SK-N-SH treated with all-trans-retinoic acid at 6 μM for 48 hours (cell line): ENCODE data around the gene IFT43.

ENCODE experiments used
- ATAC-seq: fragments of 200-7000 bp; cut with Tn5 transposase; 3 replicates; pipeline ENCODE4 v1.9.1; 2020; ENCODE audit warnings: mild to moderate bottlenecking, moderate library complexity
- CSDC2 ChIP-seq: fragments of 250-450 bp; sonication (Bioruptor Pico); IDR thresholded peaks from 2 replicates; pipeline ENCODE4 v1.5.0; 2020; ENCODE audit warnings: mild to moderate bottlenecking, moderate library complexity
- ESRRG ChIP-seq: fragments of 250-450 bp; sonication (Bioruptor Pico); IDR thresholded peaks from 2 replicates; pipeline ENCODE4 v1.6.1; 2021; ENCODE audit warnings: mild to moderate bottlenecking
- GLIS3 ChIP-seq: fragments of 250-450 bp; sonication (Bioruptor Pico); IDR thresholded peaks from 2 replicates; pipeline ENCODE4 v1.5.0; 2020; ENCODE audit warnings: mild to moderate bottlenecking, moderate library complexity
- ISL1 ChIP-seq: fragments of 250-450 bp; sonication (Bioruptor Pico); IDR thresholded peaks from 2 replicates; pipeline ENCODE4 v2.1.2; 2022; ENCODE audit warnings: mild to moderate bottlenecking, moderate library complexity
- OSR1 ChIP-seq: fragments of 250-450 bp; sonication (Bioruptor Pico); IDR thresholded peaks from 2 replicates; pipeline ENCODE4 v1.8.0; 2022; ENCODE audit warnings: moderate library complexity, mild to moderate bottlenecking, inconsistent platforms
- PPARA ChIP-seq: fragments of 250-450 bp; sonication (Bioruptor Pico); IDR thresholded peaks from 2 replicates; pipeline ENCODE4 v1.5.0; 2020; ENCODE audit warnings: mild to moderate bottlenecking, borderline replicate concordance
- RARB ChIP-seq: fragments of 250-450 bp; sonication (Bioruptor Pico); IDR thresholded peaks from 2 replicates; pipeline ENCODE4 v1.8.0; 2021; ENCODE audit warnings: mild to moderate bottlenecking, moderate library complexity
- SNAI2 ChIP-seq: fragments of 250-450 bp; sonication (Bioruptor Pico); IDR thresholded peaks from 2 replicates; pipeline ENCODE4 v1.5.0; 2020; ENCODE audit warnings: mild to moderate bottlenecking, moderate library complexity
- TCF4 ChIP-seq: fragments of 250-450 bp; sonication (Bioruptor Pico); IDR thresholded peaks from 2 replicates; pipeline ENCODE4 v1.8.0; 2021; ENCODE audit warnings: mild to moderate bottlenecking, moderate library complexity, borderline replicate concordance
- TOX ChIP-seq: fragments of 250-450 bp; sonication (Bioruptor Pico); IDR thresholded peaks from 2 replicates; pipeline ENCODE4 v1.8.0; 2021; ENCODE audit warnings: mild to moderate bottlenecking, moderate library complexity, borderline replicate concordance
- ZC3H10 ChIP-seq: fragments of 250-450 bp; sonication (Bioruptor Pico); IDR thresholded peaks from 2 replicates; pipeline ENCODE4 v1.5.1; 2021; ENCODE audit warnings: mild to moderate bottlenecking, moderate library complexity
- ZFP30 ChIP-seq: fragments of 450-650 bp; formaldehyde crosslinking; IDR thresholded peaks from 2 replicates; pipeline ENCODE4 v1.5.0; 2022; ENCODE audit warnings: mild to moderate bottlenecking, moderate library complexity
- ZNF565 ChIP-seq: fragments of 450-650 bp; formaldehyde crosslinking; conservative IDR thresholded peaks from 2 replicates; pipeline ENCODE4 v1.5.0; 2020; ENCODE audit warnings: low read depth, mild to moderate bottlenecking, moderate library complexity
- ZNF70 ChIP-seq: fragments of 450-650 bp; formaldehyde crosslinking; IDR thresholded peaks from 2 replicates; pipeline ENCODE4 v1.5.0; 2020; ENCODE audit warnings: mild to moderate bottlenecking, moderate library complexity
- ZNF8 ChIP-seq: fragments of 450-650 bp; formaldehyde crosslinking; IDR thresholded peaks from 2 replicates; pipeline ENCODE4 v1.5.0; 2020; ENCODE audit warnings: mild to moderate bottlenecking, moderate library complexity
- TF ChIP-seq, protein P1 (sequence below): fragments of 250-450 bp; sonication (Bioruptor Pico); IDR thresholded peaks from 2 replicates; pipeline ENCODE4 v1.8.0; 2020; ENCODE audit warnings: mild to moderate bottlenecking, moderate library complexity, borderline replicate concordance
- TF ChIP-seq, protein P2 (sequence below): fragments of 250-450 bp; sonication (Bioruptor Pico); IDR thresholded peaks from 2 replicates; pipeline ENCODE4 v1.5.1; 2020; ENCODE audit warnings: low read depth, mild to moderate bottlenecking, moderate library complexity
- TF ChIP-seq, protein P3 (sequence below): fragments of 250-450 bp; sonication (Bioruptor Pico); IDR thresholded peaks from 2 replicates; pipeline ENCODE4 v1.5.1; 2021; ENCODE audit warnings: mild to moderate bottlenecking, moderate library complexity
- TF ChIP-seq, protein P4 (sequence below): fragments of 250-450 bp; sonication (Bioruptor Pico); IDR thresholded peaks from 2 replicates; pipeline ENCODE4 v1.5.0; 2020; ENCODE audit warnings: mild to moderate bottlenecking, moderate library complexity

The IFT43 gene

DNA sequence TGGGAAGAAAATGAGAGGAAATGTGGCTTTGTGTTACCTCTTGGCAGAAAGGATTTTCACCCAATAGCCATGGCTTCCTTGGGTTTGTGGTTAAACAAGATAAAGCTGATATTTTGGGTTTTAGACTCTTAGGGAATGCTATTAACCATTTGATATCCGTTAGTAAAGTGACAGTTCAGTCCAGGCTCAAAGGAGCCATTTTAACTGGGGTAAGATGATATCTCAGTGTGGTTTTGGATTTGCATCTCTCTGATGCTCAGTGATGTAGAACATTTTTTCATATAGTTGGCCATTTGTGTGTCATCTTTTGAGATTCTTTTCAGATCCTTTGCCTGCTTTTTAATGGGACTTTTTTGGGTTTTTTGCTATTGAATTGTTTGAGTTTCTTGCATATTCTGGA lies 30.1 kb downstream of the IFT43 start:
- no peak for TF ChIP-seq ZNF8 (CRISPR knock-in tag)
- no peak for TF ChIP-seq RARB (CRISPR knock-in tag)
- TF ChIP-seq, protein P1, sequence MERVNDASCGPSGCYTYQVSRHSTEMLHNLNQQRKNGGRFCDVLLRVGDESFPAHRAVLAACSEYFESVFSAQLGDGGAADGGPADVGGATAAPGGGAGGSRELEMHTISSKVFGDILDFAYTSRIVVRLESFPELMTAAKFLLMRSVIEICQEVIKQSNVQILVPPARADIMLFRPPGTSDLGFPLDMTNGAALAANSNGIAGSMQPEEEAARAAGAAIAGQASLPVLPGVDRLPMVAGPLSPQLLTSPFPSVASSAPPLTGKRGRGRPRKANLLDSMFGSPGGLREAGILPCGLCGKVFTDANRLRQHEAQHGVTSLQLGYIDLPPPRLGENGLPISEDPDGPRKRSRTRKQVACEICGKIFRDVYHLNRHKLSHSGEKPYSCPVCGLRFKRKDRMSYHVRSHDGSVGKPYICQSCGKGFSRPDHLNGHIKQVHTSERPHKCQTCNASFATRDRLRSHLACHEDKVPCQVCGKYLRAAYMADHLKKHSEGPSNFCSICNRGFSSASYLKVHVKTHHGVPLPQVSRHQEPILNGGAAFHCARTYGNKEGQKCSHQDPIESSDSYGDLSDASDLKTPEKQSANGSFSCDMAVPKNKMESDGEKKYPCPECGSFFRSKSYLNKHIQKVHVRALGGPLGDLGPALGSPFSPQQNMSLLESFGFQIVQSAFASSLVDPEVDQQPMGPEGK (CRISPR knock-in tag) = no peak
- no peak for TF ChIP-seq ESRRG (CRISPR knock-in tag)
- TF ChIP-seq, protein P2, sequence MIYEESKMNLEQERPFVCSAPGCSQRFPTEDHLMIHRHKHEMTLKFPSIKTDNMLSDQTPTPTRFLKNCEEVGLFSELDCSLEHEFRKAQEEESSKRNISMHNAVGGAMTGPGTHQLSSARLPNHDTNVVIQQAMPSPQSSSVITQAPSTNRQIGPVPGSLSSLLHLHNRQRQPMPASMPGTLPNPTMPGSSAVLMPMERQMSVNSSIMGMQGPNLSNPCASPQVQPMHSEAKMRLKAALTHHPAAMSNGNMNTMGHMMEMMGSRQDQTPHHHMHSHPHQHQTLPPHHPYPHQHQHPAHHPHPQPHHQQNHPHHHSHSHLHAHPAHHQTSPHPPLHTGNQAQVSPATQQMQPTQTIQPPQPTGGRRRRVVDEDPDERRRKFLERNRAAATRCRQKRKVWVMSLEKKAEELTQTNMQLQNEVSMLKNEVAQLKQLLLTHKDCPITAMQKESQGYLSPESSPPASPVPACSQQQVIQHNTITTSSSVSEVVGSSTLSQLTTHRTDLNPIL = no peak
- TF ChIP-seq CSDC2 = no peak
- TF ChIP-seq TCF4 (CRISPR knock-in tag) = no peak
- TF ChIP-seq ISL1 = no peak
- TF ChIP-seq ZNF70 (CRISPR knock-in tag) = no peak
- TF ChIP-seq ZC3H10 = no peak
- TF ChIP-seq OSR1 (CRISPR knock-in tag) = no peak
- TF ChIP-seq, protein P3, sequence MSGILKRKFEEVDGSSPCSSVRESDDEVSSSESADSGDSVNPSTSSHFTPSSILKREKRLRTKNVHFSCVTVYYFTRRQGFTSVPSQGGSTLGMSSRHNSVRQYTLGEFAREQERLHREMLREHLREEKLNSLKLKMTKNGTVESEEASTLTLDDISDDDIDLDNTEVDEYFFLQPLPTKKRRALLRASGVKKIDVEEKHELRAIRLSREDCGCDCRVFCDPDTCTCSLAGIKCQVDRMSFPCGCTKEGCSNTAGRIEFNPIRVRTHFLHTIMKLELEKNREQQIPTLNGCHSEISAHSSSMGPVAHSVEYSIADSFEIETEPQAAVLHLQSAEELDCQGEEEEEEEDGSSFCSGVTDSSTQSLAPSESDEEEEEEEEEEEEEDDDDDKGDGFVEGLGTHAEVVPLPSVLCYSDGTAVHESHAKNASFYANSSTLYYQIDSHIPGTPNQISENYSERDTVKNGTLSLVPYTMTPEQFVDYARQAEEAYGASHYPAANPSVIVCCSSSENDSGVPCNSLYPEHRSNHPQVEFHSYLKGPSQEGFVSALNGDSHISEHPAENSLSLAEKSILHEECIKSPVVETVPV = no peak
- TF ChIP-seq, protein P4, sequence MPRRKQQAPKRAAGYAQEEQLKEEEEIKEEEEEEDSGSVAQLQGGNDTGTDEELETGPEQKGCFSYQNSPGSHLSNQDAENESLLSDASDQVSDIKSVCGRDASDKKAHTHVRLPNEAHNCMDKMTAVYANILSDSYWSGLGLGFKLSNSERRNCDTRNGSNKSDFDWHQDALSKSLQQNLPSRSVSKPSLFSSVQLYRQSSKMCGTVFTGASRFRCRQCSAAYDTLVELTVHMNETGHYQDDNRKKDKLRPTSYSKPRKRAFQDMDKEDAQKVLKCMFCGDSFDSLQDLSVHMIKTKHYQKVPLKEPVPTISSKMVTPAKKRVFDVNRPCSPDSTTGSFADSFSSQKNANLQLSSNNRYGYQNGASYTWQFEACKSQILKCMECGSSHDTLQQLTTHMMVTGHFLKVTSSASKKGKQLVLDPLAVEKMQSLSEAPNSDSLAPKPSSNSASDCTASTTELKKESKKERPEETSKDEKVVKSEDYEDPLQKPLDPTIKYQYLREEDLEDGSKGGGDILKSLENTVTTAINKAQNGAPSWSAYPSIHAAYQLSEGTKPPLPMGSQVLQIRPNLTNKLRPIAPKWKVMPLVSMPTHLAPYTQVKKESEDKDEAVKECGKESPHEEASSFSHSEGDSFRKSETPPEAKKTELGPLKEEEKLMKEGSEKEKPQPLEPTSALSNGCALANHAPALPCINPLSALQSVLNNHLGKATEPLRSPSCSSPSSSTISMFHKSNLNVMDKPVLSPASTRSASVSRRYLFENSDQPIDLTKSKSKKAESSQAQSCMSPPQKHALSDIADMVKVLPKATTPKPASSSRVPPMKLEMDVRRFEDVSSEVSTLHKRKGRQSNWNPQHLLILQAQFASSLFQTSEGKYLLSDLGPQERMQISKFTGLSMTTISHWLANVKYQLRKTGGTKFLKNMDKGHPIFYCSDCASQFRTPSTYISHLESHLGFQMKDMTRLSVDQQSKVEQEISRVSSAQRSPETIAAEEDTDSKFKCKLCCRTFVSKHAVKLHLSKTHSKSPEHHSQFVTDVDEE (CRISPR knock-in tag) = no peak
- no peak for TF ChIP-seq PPARA (CRISPR knock-in tag)
- no peak for TF ChIP-seq TOX (CRISPR knock-in tag)
- TF ChIP-seq GLIS3 (CRISPR knock-in tag) = no peak
- no peak for TF ChIP-seq SNAI2 (CRISPR knock-in tag)
- no peak for TF ChIP-seq ZFP30 (CRISPR knock-in tag)
- TF ChIP-seq, all 23 proteins: peak for 0

DNA sequence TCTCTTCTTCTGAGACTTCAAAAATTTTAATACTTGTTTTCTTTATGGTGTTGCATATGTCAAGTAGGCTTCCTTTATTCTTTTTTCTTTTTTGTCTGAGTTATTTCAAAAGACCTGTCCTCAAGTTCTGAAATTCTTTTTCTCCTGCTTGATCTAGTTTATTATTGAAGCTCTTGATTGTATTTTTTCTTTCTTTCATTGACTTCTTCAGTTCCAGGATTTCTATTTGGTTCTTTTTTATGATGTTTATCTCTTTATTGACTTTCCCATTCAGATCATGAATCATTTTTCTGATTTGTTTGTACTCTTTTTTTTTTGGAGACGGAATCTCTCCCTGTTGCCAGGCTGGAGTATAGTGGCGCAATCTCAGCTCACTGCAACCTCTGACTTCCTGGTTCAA lies 34.1 kb downstream of the IFT43 start:
- ATAC-seq = no peak
- TF ChIP-seq, protein P4 (CRISPR knock-in tag) = no peak
- TF ChIP-seq, protein P3 = no peak
- no peak for TF ChIP-seq ZC3H10
- TF ChIP-seq, protein P2 = no peak
- TF ChIP-seq ZFP30 (CRISPR knock-in tag) = no peak
- no peak for TF ChIP-seq TCF4 (CRISPR knock-in tag)
- TF ChIP-seq ZNF565 (CRISPR knock-in tag) = no peak
- no peak for TF ChIP-seq TOX (CRISPR knock-in tag)

More for the DNA sequence above, 30.1 kb downstream of the IFT43 start:
- no peak for ATAC-seq
